Measurements from ENCODE around the gene NUBP1. TPM values are rescaled to one million over a fixed set of nuclear protein-coding genes. Genes with fewer than 3 reads are reported as not detected.

NUBP1 gene
- 24.7 and 25.6 TPM in 2 replicates for total RNA-seq

DNA sequence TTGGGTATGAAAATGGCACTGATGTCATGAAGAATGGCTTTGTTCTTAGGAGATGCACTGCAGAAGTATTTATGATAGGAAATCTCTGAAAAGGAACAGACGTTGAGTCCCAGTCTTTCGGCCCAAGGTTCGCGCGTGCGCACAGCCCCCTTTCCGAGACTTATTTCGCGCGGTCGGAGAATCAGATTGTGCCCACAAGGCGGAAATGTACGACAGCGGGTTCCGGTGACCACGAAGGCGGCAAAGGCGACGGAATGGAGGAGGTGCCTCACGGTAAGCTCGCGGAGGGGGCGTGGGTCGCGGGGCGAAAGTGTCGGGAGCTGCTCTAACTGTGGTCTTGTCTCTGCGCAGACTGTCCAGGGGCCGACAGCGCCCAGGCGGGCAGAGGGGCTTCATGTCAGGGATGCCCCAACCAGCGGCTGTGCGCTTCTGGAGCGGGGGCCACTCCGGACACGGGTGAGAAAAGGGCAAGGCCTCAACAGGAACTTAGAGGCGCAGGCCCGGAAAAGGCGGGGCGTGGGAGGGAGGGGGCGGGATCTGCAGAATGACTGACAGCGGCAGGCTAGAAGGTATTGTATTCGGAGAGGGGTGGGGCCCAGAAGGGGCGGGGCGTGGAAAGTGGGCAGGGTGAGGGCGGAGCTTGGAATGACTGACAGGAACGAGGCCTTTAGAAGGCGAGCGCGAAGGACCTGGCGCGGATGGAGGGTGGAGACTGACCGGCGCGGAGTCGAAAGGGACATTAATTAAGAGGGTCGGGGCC lies at the start of gene NUBP1:
NUBP1 (plus strand) TSS at position 233 of the 760 bp plus-strand sequence; CDS start at position 255, 22 bp downstream.

DNA sequence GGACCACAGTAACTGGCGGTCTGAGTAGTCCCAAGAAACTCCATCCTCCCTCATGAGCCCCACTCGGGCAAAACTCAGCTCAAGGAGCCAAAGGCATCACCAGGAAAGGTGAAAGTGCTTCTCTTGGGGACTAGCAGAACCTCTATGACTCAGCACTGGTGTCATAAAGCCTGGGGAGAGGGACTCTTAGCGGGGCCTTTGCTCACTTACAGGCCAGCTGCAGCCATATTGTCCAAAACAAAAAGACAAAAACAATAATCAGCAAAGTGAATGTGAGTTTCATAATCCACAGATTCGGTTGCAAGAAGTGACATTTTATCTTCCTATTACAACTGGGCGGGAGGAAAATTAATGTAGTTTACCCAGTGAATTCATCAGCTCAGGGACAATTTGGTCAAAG lies 48.8 kb upstream of the NUBP1 start, which contains the start of gene TEKT5:
TEKT5 (minus strand) TSS at position 101 of the 400 bp plus-strand sequence; CDS start at position 44, 57 bp downstream.

DNA sequence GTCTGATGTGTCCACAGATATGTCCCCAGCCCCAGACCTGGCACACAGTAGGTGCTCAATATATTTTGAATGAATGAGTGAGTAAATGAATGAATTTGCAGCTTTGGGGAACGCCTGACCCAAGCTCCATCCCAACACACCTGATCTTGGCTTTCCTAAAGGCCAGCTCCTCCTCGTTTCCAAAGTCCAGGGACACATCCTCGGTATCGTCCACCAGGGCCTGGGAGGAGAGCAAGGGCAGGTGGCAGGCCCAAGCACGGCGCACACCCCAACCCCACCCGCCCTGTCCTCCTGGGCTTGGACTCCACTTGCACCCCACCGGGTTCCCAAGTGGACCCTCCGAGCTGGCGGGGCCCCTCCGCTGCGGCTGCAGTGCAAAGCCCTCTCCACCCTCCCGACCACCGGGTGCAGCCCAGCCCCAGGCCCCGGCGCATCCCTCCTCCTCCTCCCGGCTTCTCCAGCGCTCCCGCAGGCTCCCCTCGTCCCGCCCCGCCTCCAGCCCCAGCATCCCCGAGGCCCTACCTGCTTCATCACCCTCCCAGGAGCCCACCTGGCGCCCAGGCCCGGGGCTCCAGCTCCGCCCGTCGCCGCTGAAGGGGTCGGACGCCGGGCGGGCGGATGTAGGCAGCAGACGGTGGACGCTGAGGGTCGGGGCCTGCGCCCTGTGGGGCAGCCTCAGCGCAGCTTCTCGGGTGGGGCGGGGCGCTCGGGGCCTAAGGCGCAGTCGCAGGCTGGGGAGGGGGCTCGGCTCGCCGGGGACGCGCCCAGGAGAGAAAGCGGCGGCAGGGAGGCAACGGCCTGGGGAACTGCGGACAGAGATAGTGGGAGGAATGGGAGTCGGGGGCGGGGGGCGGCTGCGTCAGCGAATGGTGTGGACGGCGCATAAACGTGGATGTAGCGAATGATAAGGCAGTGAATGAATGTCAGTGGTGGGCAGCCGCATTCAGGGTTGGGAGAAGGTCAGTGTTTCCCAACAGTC lies 74.6 kb downstream of the NUBP1 start, which contains the start of gene TVP23A:
TVP23A (minus strand) TSS at position 832 of the 979 bp plus-strand sequence; CDS start at position 531, 301 bp downstream.

Other genes starting within 250 kb of the NUBP1 start
- 25.9 and 37.4 TPM in 2 replicates for gene EMP2, start 163.2 kb upstream of the NUBP1 start, total RNA-seq
- gene TEKT5, start 48.9 kb upstream of the NUBP1 start, total RNA-seq = not detected in 2 replicates
- not detected in 2 replicates for gene TVP23A, start 75.0 kb downstream of the NUBP1 start, total RNA-seq
- 0.06 and 0.49 TPM in 2 replicates for gene CIITA, start 133.4 kb downstream of the NUBP1 start, total RNA-seq
- gene DEXI, start 198.6 kb downstream of the NUBP1 start, total RNA-seq = 30.9 and 42.4 TPM in 2 replicates
- 11.7 and 38.6 TPM in 2 replicates for gene CLEC16A, start 200.7 kb downstream of the NUBP1 start, total RNA-seq

Measured in bladder microvascular endothelial cell (primary cell).